Glutamatergic neuron (in vitro differentiated cells): ENCODE data around the gene TIMM22. TPM values are rescaled to one million over a fixed set of nuclear protein-coding genes. Genes with fewer than 3 reads are reported as not detected.
"Not testable (repeated sequence)": the region's sequence is repeated elsewhere in the genome, so short reads cannot be mapped to it uniquely, and the experiment has no call there.

Experiments used
- DNase-seq: peaks from one replicate; pipeline ENCODE4 v3.0.0; 2022
- H3K27ac Mint-ChIP-seq: one replicate; pipeline ENCODE4 v1.8.0; 2020; ENCODE audit warnings: mild to moderate bottlenecking, mixed read lengths, inconsistent platforms; ENCODE audit not compliant: unreplicated experiment
- H3K27me3 Mint-ChIP-seq: one replicate; pipeline ENCODE4 v1.8.0; 2020; ENCODE audit warnings: mild to moderate bottlenecking, moderate library complexity, mixed read lengths, inconsistent platforms; ENCODE audit not compliant: unreplicated experiment
- H3K36me3 Mint-ChIP-seq: one replicate; pipeline ENCODE4 v1.8.0; 2020; ENCODE audit warnings: mild to moderate bottlenecking, mixed read lengths, inconsistent platforms; ENCODE audit not compliant: unreplicated experiment
- H3K4me1 Mint-ChIP-seq: one replicate; pipeline ENCODE4 v1.8.0; 2020; ENCODE audit warnings: mild to moderate bottlenecking, low read depth, mixed read lengths, inconsistent platforms; ENCODE audit not compliant: unreplicated experiment
- H3K4me3 Mint-ChIP-seq: one replicate; pipeline ENCODE4 v1.8.0; 2020; ENCODE audit warnings: mild to moderate bottlenecking, mixed read lengths, inconsistent platforms; ENCODE audit not compliant: unreplicated experiment
- H3K9me3 Mint-ChIP-seq: one replicate; pipeline ENCODE4 v1.8.0; 2020; ENCODE audit warnings: mild to moderate bottlenecking, moderate library complexity, mixed read lengths, inconsistent platforms; ENCODE audit not compliant: unreplicated experiment
- total RNA-seq: library from RNA; stranded (reverse); fragmentation: NEBNext Ultra II Directional; extraction: Animal tissue kit (Norgen Biotek cat#: 25700); gene quantifications from one replicate; pipeline ENCODE4 v1.2.1, GENCODE V29; 2021; ENCODE audit not compliant: unreplicated experiment
- TF ChIP-seq, protein P1 (sequence below): fragments of 200-600 bp; sonication (generic); IDR thresholded peaks from one replicate; pipeline ENCODE4 v1.5.0; 2021; ENCODE audit not compliant: partially characterized antibody, unreplicated experiment

The TIMM22 gene
- total RNA-seq, 1 donor from 2014 or later = 22.0 TPM

DNA sequence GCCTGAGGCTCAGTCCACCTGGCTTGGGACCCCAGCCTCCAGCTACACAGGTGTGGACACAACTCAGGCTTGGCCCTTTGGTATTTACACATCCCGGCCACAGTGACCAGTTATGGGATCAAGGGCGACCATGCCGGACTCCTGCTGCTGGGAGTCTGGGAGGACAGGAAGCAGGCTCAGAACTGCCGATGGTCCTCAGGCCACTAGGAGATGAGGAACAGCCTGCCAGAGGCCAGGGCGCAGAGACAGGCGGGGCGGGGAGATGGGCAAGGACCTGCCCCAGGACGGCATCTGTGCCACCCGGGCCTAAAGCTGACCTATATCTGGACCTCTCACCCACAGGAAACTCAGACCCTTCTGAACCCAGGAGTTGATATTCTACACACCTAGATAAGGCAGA lies 29.8 kb upstream of the TIMM22 start:
- peaks cover 2% of the 10 kb centered on the region for H3K27me3 Mint-ChIP-seq
- H3K27ac Mint-ChIP-seq = no peak overlapping the region
- H3K4me3 Mint-ChIP-seq = no peak overlapping the region
- TF ChIP-seq, protein P1, sequence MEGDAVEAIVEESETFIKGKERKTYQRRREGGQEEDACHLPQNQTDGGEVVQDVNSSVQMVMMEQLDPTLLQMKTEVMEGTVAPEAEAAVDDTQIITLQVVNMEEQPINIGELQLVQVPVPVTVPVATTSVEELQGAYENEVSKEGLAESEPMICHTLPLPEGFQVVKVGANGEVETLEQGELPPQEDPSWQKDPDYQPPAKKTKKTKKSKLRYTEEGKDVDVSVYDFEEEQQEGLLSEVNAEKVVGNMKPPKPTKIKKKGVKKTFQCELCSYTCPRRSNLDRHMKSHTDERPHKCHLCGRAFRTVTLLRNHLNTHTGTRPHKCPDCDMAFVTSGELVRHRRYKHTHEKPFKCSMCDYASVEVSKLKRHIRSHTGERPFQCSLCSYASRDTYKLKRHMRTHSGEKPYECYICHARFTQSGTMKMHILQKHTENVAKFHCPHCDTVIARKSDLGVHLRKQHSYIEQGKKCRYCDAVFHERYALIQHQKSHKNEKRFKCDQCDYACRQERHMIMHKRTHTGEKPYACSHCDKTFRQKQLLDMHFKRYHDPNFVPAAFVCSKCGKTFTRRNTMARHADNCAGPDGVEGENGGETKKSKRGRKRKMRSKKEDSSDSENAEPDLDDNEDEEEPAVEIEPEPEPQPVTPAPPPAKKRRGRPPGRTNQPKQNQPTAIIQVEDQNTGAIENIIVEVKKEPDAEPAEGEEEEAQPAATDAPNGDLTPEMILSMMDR = no peak
- peaks cover 47% of the 10 kb centered on the region for H3K4me1 Mint-ChIP-seq
- no peak for DNase-seq
- peaks cover 2% of the 10 kb centered on the region for H3K9me3 Mint-ChIP-seq
- no peaks in the 10 kb centered on the region for H3K36me3 Mint-ChIP-seq

DNA sequence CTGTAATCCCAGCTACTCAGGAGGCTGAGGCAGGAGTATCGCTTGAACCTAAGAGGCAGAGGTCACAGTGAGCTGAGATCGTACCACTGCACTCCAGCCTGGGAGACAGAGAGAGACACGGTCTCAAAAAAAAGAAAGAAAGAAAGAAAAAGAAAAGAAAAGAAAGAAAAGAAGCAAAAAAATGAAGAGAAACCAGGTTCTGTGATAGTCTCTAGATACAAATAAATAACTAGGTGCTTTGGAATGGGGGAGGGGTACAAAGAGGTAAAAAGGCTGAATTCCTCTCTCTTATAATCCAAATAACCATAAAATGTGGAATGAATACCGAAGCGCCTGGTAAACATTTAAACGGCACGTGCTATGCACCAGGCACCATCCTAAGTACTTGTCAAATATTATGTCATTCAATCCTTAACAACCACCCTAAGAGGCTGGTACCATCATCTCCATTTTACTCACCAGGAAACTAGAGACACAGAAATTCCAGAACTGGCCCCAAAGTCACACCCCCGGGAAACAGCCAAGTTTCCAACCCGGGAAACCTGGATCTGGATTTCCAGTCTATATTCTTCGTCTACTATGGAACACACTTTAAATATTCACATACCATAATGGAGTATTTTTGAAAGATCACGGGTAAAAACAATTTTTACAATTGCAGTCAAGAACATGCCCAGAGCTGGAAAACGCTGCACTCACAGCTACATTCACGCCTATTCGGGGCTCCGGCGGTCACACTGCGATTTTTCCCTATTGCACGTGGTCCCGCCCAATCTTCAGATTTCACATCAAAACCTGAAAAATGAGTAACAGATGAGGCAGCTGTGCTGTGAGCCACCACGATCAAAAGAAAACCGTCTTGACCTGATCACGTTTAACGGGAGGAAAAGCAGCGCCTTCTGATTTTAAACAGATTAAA lies 27.9 kb upstream of the TIMM22 start:
- H3K9me3 Mint-ChIP-seq = peaks cover 2% of the 10 kb centered on the region
- peak overlapping the region; percentile 66 for H3K4me3 Mint-ChIP-seq
- DNase-seq = no peak
- H3K36me3 Mint-ChIP-seq = no peaks in the 10 kb centered on the region
- H3K27me3 Mint-ChIP-seq = peaks cover 2% of the 10 kb centered on the region
- TF ChIP-seq, protein P1 = no peak
- peaks cover 48% of the 10 kb centered on the region for H3K4me1 Mint-ChIP-seq
- peak overlapping the region; percentile 83 for H3K27ac Mint-ChIP-seq

DNA sequence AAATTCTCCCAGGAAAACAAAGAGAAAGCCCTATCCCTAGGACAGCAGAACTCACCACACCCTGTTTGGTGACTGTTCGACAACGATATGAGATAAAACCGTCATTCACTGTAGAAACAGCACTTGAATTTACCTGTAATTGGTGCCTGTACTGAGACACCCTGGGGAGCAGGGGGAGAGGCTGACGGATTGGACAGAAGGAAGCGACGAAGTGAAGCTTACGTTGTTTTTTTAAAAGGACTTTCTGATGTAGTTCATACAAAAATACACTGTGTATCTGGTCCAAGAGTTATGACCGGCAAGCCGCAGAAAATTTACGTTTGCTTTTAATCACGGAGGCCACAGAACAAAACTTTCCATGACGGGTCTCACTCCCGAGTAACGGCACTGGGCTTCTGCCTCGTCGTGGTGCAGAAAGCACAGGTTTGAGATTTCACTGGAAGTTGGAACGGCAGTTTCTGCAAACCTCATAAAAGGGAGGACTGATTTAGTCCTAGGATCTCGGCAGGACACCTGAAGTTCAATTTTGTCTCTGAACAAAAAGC lies 27.0 kb upstream of the TIMM22 start:
- Mint-ChIP-seq H3K27me3 (peaks cover 2% of the 10 kb centered on the region), H3K4me1 (peaks cover 42% of the 10 kb centered on the region), H3K9me3 (peaks cover 2% of the 10 kb centered on the region), H3K27ac (peak overlapping the region; percentile 83), H3K4me3 (peak overlapping the region; percentile 66), H3K36me3 (no peaks in the 10 kb centered on the region)
- TF ChIP-seq, protein P1 = no peak
- no peak for DNase-seq

DNA sequence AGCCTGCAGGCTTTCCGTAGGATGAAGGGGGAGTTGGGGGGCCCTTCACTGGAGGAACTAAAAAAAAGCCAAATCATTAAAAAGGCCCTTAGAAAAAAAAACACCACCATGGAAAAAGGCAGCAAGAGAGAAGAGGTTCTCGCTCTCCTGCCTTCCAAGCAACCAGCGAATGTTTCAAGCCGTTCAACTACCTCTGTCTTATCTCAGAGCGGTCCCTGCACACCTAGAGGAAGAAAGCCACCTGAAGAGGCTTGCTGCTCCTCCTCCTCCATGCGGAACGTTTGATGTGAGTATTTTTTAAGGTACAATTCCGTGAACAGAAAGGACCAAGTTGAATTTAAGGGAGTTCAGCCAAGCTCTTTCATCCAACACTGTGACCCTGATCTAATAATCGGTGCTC lies 26.6 kb upstream of the TIMM22 start:
- peak overlapping the region; percentile 66 for H3K4me3 Mint-ChIP-seq
- peaks cover 2% of the 10 kb centered on the region for H3K27me3 Mint-ChIP-seq
- H3K9me3 Mint-ChIP-seq = peaks cover 2% of the 10 kb centered on the region
- TF ChIP-seq, protein P1 = no peak
- H3K36me3 Mint-ChIP-seq = no peaks in the 10 kb centered on the region
- no peak for DNase-seq
- peak overlapping the region; percentile 83 for H3K27ac Mint-ChIP-seq
- peaks cover 40% of the 10 kb centered on the region for H3K4me1 Mint-ChIP-seq

DNA sequence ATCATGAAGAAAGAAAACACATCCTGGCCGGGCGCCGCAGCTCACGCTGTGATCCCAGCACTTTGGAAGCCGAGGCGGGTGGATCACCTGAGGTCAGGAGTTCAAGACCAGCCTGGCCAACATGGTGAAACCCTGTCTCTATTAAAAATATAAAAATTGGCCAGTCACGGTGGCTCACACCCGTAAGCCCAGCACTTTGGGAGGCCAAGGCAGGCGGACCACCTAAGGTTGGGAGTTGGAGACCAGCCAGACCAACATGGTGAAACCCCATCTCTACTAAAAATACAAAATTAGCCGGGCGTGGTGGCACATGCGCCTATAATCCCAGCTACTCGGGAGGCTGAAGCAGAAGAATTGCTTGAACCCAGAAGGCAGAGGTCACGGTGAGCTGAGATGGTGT lies 25.1 kb upstream of the TIMM22 start:
- not testable (repeated sequence) for H3K27ac Mint-ChIP-seq, H3K27me3 Mint-ChIP-seq, H3K9me3 Mint-ChIP-seq, H3K4me3 Mint-ChIP-seq, H3K36me3 Mint-ChIP-seq, DNase-seq
- H3K4me1 Mint-ChIP-seq = peaks cover 46% of the 10 kb centered on the region
